Measurements from ENCODE around the gene CNGA2.

- TF ChIP-seq POLR2A (IDR thresholded peaks at IDR 0.05): no peak
- TF ChIP-seq, protein P1, sequence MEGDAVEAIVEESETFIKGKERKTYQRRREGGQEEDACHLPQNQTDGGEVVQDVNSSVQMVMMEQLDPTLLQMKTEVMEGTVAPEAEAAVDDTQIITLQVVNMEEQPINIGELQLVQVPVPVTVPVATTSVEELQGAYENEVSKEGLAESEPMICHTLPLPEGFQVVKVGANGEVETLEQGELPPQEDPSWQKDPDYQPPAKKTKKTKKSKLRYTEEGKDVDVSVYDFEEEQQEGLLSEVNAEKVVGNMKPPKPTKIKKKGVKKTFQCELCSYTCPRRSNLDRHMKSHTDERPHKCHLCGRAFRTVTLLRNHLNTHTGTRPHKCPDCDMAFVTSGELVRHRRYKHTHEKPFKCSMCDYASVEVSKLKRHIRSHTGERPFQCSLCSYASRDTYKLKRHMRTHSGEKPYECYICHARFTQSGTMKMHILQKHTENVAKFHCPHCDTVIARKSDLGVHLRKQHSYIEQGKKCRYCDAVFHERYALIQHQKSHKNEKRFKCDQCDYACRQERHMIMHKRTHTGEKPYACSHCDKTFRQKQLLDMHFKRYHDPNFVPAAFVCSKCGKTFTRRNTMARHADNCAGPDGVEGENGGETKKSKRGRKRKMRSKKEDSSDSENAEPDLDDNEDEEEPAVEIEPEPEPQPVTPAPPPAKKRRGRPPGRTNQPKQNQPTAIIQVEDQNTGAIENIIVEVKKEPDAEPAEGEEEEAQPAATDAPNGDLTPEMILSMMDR (IDR thresholded peaks at IDR 0.05): no peak
These were observed 32.4 kb upstream of the CNGA2 start for GRCh38 chrX:151702026-151702714.
